Measurements from ENCODE around the gene RUNX2.

RUNX2 gene

DNA sequence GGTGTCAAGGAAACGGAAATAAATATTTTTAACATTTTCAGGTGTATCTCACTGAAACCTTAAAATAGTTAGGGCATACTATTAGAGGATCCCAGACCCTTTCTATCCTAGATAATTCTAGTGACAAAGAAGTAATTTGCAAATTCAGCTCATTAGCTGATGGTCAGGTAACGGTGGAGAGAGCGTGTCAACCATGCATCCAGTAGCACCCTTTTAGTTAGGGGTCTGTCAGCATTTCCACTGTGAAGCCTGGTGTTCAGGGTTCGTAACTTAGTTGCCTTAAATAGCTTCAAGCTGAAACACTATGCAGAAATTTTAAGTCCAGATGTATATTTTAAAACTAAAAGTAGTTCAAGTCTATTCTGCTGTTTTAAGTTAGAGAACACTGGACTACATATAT, 98.1 kb downstream of the RUNX2 start:
- H3K4me1 ChIP-seq (ENCODE audit: insufficient read depth, low read length), result peaks cover 9% of the 10 kb centered on the region
- H3K4me3 ChIP-seq (ENCODE audit: low read depth in 1 of 2, low read length in 2 of 2), result no peak overlapping the region
- H3K27me3 ChIP-seq (ENCODE audit: control insufficient read depth in 1 of 2, insufficient read depth in 2 of 2, low read length in 2 of 2), result peaks cover 0 to 24% of the 10 kb centered on the region in 2 donors
- H3K27ac ChIP-seq (ENCODE audit: low read depth, low read length), result no peak overlapping the region
- H3K36me3 ChIP-seq (ENCODE audit: insufficient read depth, low read length), result no peaks in the 10 kb centered on the region
- H3K9me3 ChIP-seq (ENCODE audit: low read length), result no peaks in the 10 kb centered on the region
- H3K9ac ChIP-seq (ENCODE audit: low read length), result no peak overlapping the region

DNA sequence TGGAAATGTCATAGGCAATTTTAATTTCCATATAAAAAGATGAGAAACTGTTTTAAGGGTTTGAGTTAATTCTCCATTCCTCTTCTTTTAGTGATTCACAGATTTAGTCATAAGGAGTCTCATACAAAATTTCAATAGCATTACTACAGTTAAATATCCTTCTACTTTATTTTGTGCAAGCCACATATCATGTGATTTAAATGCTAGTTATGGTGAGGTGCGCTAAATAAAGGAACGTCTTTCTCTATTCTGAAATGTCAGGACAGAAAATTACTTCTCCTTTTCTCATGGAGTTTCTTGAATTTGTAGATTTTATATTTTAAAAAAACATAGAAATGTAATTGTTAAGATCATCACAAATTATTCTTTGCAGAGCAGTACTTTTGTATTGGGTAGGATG, 99.6 kb downstream of the RUNX2 start:
- Histone ChIP-seq H3K4me3 (ENCODE audit: low read depth in 1 of 2, low read length in 2 of 2) (no peak overlapping the region), H3K4me1 (ENCODE audit: insufficient read depth, low read length) (peaks cover 5% of the 10 kb centered on the region), H3K36me3 (ENCODE audit: insufficient read depth, low read length) (no peaks in the 10 kb centered on the region), H3K27me3 (ENCODE audit: control insufficient read depth in 1 of 2, insufficient read depth in 2 of 2, low read length in 2 of 2) (peaks cover 0 to 16% of the 10 kb centered on the region in 2 donors), H3K9me3 (ENCODE audit: low read length) (no peaks in the 10 kb centered on the region), H3K9ac (ENCODE audit: low read length) (no peak overlapping the region), H3K27ac (ENCODE audit: low read depth, low read length) (no peak overlapping the region)

DNA sequence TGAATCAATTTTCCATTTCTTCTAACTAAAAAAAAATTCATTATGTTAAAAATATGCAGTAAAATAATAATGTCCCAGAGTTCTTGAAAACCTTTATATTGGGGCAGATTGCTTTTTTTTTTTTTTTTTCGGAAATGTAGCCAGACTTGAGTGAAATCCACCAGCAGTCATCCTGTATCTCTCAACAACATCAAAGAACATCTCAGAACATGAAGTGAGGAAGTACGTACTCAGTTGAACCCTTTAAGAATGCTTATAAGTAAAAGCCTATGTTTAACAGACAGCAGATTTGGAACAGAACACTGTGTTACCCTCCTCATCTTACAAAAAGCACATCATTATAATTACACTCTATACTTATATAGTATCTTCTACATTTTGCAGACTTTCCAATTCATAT, 100.6 kb downstream of the RUNX2 start:
- Histone ChIP-seq H3K9me3 (ENCODE audit: low read length) (no peaks in the 10 kb centered on the region), H3K36me3 (ENCODE audit: insufficient read depth, low read length) (no peaks in the 10 kb centered on the region), H3K27ac (ENCODE audit: low read depth, low read length) (no peak overlapping the region), H3K27me3 (ENCODE audit: control insufficient read depth in 1 of 2, insufficient read depth in 2 of 2, low read length in 2 of 2) (peaks cover 0 to 6% of the 10 kb centered on the region in 2 donors), H3K9ac (ENCODE audit: low read length) (no peak overlapping the region), H3K4me3 (ENCODE audit: low read depth in 1 of 2, low read length in 2 of 2) (no peak overlapping the region), H3K4me1 (ENCODE audit: insufficient read depth, low read length) (no peaks in the 10 kb centered on the region)

DNA sequence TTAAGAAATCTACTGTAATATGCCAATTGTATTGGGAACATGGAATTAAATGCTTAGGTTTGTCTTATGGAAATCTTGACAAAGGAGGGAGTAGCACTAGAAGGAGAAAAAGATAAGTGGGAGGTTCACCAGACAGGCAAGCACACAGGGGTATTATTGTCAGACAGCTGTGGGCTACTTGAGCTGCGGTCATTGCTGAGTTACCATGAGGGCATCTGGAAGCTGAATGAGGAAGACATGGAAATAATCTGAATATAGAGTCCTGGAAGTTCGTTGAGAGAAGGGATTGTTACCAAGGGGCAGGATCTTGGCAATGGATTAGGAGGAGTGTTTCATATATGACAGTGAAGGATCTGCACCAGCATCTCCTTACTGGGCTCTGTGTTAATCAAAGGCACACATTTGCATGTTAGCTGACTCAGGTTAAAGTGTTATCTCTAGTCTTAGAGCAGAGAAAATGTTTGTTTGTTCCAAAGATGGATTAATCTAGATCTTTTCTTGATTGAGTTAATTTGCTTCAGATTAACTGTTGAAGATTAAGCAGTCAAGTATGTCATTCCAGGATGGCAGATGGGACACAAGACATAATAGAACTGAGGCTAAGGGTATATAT, 102.6 kb downstream of the RUNX2 start:
- no peak overlapping the region for H3K27ac ChIP-seq (ENCODE audit: low read depth, low read length)
- no peaks in the 10 kb centered on the region for H3K4me1 ChIP-seq (ENCODE audit: insufficient read depth, low read length)
- no peak overlapping the region for H3K4me3 ChIP-seq (ENCODE audit: low read depth in 1 of 2, low read length in 2 of 2)
- H3K36me3 ChIP-seq (ENCODE audit: insufficient read depth, low read length), result no peaks in the 10 kb centered on the region
- no peaks in the 10 kb centered on the region for H3K27me3 ChIP-seq (ENCODE audit: control insufficient read depth in 1 of 2, insufficient read depth in 2 of 2, low read length in 2 of 2)
- H3K9me3 ChIP-seq (ENCODE audit: low read length), result no peaks in the 10 kb centered on the region
- H3K9ac ChIP-seq (ENCODE audit: low read length), result no peak overlapping the region

DNA sequence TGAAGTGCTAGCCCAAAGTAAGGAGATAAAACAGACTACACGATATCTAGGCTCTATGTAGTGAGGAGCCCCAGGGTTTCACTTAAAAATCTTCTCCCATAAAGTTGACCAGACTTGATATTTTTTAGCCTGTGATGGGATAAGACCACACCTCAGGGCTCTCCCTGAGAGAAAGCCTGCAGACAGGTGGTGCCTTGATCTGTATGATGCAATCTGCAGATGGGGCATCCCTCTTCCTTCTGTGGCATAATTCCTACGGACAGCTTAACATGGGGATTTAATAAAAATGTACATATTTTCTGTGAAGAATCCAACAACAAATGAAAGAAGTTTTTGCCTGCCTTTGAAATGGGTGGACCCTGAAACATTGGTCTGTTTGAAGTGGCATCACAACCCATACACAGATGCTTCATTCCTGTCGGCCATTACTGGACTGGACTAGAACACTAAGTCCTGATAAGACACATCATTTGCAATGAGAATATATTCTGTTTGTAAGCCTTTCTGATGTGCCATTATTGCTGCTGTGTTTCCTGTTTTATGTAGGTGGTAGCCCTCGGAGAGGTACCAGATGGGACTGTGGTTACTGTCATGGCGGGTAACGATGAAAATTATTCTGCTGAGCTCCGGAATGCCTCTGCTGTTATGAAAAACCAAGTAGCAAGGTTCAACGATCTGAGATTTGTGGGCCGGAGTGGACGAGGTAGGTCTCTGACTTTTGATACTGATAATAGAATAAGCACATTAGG, 103.4 kb downstream of the RUNX2 start:
- no peak overlapping the region for H3K9ac ChIP-seq (ENCODE audit: low read length)
- no peaks in the 10 kb centered on the region for H3K27me3 ChIP-seq (ENCODE audit: control insufficient read depth in 1 of 2, insufficient read depth in 2 of 2, low read length in 2 of 2)
- no peak overlapping the region for H3K27ac ChIP-seq (ENCODE audit: low read depth, low read length)
- H3K9me3 ChIP-seq (ENCODE audit: low read length), result no peaks in the 10 kb centered on the region
- no peaks in the 10 kb centered on the region for H3K36me3 ChIP-seq (ENCODE audit: insufficient read depth, low read length)
- H3K4me3 ChIP-seq (ENCODE audit: low read depth in 1 of 2, low read length in 2 of 2), result no peak overlapping the region
- H3K4me1 ChIP-seq (ENCODE audit: insufficient read depth, low read length), result no peaks in the 10 kb centered on the region

DNA sequence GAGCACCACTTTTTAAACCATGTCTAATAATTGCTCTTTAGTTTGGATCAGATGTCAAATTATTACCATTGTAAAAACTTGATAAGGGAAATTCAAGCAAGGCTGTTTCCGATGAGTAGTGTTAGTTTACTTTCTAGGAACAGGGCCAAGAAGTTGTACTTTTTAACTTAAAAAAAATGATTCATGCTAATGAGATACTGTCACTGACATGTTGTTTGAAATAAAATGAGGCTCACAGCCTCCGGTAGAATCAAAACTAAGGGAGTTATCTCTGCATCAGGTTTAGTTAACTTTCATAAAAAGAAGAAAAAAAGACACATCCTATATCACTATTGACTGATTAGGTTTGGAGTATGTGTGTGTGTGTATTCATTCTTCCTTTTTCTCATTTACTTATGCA, 104.8 kb downstream of the RUNX2 start:
- Histone ChIP-seq H3K4me1 (ENCODE audit: insufficient read depth, low read length) (no peaks in the 10 kb centered on the region), H3K36me3 (ENCODE audit: insufficient read depth, low read length) (no peaks in the 10 kb centered on the region), H3K9me3 (ENCODE audit: low read length) (no peaks in the 10 kb centered on the region), H3K9ac (ENCODE audit: low read length) (no peak overlapping the region), H3K4me3 (ENCODE audit: low read depth in 1 of 2, low read length in 2 of 2) (no peak overlapping the region), H3K27ac (ENCODE audit: low read depth, low read length) (no peak overlapping the region), H3K27me3 (ENCODE audit: control insufficient read depth in 1 of 2, insufficient read depth in 2 of 2, low read length in 2 of 2) (no peaks in the 10 kb centered on the region)

DNA sequence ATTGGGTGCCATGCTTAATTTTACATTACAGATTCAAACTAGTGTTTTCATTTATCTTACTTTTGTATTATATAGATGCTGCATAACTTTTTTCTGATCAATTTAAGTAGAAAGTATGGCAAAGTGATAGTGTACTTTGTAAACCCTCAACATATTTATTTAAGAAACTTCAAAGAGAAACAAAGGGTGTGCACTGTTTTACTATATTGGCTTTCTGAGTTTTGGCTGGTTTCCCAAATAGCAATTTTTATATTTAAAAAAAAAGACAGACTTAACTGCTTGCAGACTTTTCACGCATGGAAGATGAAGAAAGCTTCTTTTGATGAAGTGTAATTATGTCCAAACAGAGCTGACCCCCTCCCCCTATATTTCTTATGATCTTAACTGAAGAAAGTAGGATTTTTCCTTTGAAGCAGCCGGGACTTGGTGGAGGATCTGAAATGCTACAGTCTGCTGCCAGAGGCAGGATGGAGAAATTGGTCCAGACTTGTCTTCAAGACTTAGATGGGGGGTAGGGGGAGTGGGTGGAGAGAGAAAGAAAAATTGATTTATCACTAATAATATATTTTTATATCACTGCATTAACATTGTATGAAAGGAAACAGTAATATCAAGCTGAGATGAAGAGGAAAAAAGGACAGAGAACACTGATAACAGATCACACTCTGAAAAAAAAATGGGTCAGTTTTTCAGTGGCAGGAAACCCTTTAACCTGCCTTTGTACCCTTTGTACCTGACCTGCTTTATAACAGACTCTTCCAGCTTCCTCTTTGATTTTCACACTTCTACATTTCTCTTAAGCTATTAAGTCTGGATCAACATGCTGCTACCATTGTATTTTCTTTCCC, 105.6 kb downstream of the RUNX2 start:
- no peaks in the 10 kb centered on the region for H3K36me3 ChIP-seq (ENCODE audit: insufficient read depth, low read length)
- H3K9ac ChIP-seq (ENCODE audit: low read length), result no peak overlapping the region
- H3K4me1 ChIP-seq (ENCODE audit: insufficient read depth, low read length), result no peaks in the 10 kb centered on the region
- H3K4me3 ChIP-seq (ENCODE audit: low read depth in 1 of 2, low read length in 2 of 2), result no peak overlapping the region
- H3K27ac ChIP-seq (ENCODE audit: low read depth, low read length), result no peak overlapping the region
- H3K27me3 ChIP-seq (ENCODE audit: control insufficient read depth in 1 of 2, insufficient read depth in 2 of 2, low read length in 2 of 2), result no peaks in the 10 kb centered on the region
- no peaks in the 10 kb centered on the region for H3K9me3 ChIP-seq (ENCODE audit: low read length)

DNA sequence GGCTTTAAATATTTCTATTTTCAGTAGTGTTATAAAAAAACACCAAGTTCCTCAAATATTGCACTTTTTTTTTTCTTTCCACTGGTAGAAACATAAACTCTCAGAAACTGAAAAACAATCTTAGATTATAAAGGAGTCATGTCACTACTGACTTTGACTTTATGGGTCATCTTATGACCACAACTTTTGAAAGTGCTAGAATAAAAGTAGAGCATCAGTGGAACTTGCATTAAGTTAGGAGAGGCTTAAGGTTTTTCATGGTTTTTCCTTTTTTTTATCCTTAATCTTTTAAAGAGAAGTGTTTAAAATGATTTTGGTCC, 106.2 kb downstream of the RUNX2 start:
- no peak overlapping the region for H3K9ac ChIP-seq (ENCODE audit: low read length)
- H3K27ac ChIP-seq (ENCODE audit: low read depth, low read length), result no peak overlapping the region
- H3K9me3 ChIP-seq (ENCODE audit: low read length), result no peaks in the 10 kb centered on the region
- no peaks in the 10 kb centered on the region for H3K4me1 ChIP-seq (ENCODE audit: insufficient read depth, low read length)
- no peaks in the 10 kb centered on the region for H3K27me3 ChIP-seq (ENCODE audit: control insufficient read depth in 1 of 2, insufficient read depth in 2 of 2, low read length in 2 of 2)
- H3K36me3 ChIP-seq (ENCODE audit: insufficient read depth, low read length), result no peaks in the 10 kb centered on the region
- no peak overlapping the region for H3K4me3 ChIP-seq (ENCODE audit: low read depth in 1 of 2, low read length in 2 of 2)

DNA sequence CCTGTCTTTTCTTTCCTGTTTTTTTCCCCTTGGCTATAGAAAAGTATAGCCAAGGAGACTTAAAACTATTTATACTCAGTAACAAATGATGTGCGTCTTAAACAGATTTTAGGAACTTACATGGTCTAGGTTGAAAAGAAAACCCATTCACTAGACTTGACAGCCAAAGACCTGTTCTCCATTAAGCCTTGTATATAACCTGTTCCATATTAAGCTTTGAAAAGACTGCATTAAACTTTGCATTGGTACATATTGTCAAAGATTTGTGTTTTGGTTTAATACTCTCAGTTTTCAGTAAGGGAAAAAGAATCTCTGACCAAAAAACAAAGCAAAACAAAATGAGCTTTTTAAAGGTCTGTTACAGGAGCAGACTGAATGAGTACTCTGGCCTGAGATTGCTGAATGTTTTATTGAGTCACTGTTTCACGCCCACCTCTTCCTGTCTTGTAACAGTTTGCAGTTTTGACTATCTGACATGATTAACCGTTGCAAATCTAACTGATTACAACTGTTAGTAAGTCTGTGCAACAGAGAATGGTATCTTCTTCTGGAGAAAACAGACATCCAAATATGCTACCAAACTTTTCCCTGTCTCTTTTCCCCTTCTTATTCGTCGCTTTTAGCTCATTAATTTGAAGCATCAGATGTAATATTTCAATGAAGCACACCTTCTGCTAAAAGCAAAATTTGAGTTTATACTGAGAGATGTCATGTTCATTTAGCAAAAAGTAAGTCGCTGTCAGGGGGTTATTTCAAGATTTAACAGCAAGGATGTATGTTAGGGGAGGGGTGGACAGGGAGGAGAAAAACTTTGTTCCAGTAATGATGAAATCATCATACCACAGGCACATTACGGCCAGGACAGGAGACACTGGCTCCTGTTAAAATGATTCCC, 108.7 kb downstream of the RUNX2 start:
- Histone ChIP-seq H3K9ac (ENCODE audit: low read length) (no peak overlapping the region), H3K4me1 (ENCODE audit: insufficient read depth, low read length) (no peaks in the 10 kb centered on the region), H3K4me3 (ENCODE audit: low read depth in 1 of 2, low read length in 2 of 2) (no peak overlapping the region), H3K27ac (ENCODE audit: low read depth, low read length) (no peak overlapping the region), H3K9me3 (ENCODE audit: low read length) (no peaks in the 10 kb centered on the region), H3K27me3 (ENCODE audit: control insufficient read depth in 1 of 2, insufficient read depth in 2 of 2, low read length in 2 of 2) (no peaks in the 10 kb centered on the region), H3K36me3 (ENCODE audit: insufficient read depth, low read length) (no peaks in the 10 kb centered on the region)

DNA sequence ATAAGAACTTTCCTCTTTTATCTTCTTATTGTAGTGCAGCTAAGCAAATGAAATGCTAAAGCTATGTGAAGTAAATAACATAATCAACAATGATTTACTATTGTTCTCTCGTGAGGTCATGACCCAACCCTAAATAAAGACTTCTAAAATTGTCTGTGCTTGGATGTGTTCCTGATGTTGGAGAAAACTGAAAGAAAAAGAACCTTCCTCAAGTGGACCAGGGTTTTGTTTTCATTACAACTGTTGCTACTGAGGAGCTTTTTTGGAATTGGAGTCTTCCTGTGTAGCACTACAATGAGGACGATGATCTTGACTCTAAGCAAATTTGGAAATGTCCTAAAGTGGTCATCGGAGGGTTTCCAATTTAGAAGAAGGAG, 109.3 kb downstream of the RUNX2 start:
- H3K27ac ChIP-seq (ENCODE audit: low read depth, low read length), result no peak overlapping the region
- no peak overlapping the region for H3K4me3 ChIP-seq (ENCODE audit: low read depth in 1 of 2, low read length in 2 of 2)
- no peaks in the 10 kb centered on the region for H3K4me1 ChIP-seq (ENCODE audit: insufficient read depth, low read length)
- no peaks in the 10 kb centered on the region for H3K27me3 ChIP-seq (ENCODE audit: control insufficient read depth in 1 of 2, insufficient read depth in 2 of 2, low read length in 2 of 2)
- no peaks in the 10 kb centered on the region for H3K36me3 ChIP-seq (ENCODE audit: insufficient read depth, low read length)
- H3K9me3 ChIP-seq (ENCODE audit: low read length), result no peaks in the 10 kb centered on the region
- no peak overlapping the region for H3K9ac ChIP-seq (ENCODE audit: low read length)

DNA sequence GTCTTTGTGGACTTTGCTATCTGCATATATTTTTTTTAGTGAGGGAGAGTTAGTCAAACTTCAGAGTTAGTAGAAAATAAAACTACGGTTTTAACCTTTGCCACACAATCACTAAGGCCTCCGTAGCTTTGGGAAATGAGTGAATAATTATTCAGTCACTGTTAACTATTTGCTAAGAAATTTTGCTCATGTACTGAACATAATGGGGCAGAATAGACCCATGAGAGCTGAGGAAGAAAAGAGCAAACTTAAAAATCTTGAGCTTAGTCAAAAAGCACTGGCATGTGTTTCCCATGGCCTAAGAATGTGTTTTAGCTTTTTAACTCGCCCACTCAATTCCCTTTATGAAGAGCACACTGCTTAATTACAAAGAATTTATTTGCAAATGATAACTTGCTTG, 110.0 kb downstream of the RUNX2 start:
- no peak overlapping the region for H3K4me3 ChIP-seq (ENCODE audit: low read depth in 1 of 2, low read length in 2 of 2)
- H3K4me1 ChIP-seq (ENCODE audit: insufficient read depth, low read length), result no peaks in the 10 kb centered on the region
- no peaks in the 10 kb centered on the region for H3K36me3 ChIP-seq (ENCODE audit: insufficient read depth, low read length)

More for the DNA sequence above, 110.0 kb downstream of the RUNX2 start:
- Histone ChIP-seq H3K27me3 (ENCODE audit: control insufficient read depth in 1 of 2, insufficient read depth in 2 of 2, low read length in 2 of 2) (no peaks in the 10 kb centered on the region), H3K27ac (ENCODE audit: low read depth, low read length) (no peak overlapping the region), H3K9me3 (ENCODE audit: low read length) (no peaks in the 10 kb centered on the region), H3K9ac (ENCODE audit: low read length) (no peak overlapping the region)
